Measurements from ENCODE around the gene VWA5B2. TPM values are rescaled to one million over a fixed set of nuclear protein-coding genes. Genes with fewer than 3 reads are reported as not detected.
A peak's percentile ranks its signal among the peaks of the same experiment; 100 is the strongest.

VWA5B2 gene
- total and polyA plus RNA-seq, 4 donors: 0.12 to 1.7 (median 0.86) TPM

DNA sequence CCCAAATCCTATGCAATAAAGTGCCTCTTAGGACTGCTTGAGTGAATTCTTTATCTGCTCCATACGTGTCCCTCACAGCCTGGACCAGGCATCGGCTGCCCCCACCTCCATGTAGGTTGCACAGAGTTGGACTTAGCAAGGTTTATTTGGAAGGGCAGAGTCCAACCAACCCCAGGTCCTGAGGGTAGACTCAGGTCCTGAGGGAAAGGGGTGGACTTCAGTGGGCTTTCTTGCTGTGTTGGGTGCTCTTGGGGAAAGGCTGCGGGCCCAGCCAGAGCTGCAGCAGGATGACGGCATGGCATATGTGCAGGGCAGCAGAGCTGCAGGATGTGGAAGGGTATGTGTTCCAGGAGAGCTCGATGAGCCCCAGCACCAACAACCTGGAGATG, 12.9 kb downstream of the VWA5B2 start:
- H3K4me1 ChIP-seq (ENCODE audit: control insufficient read depth in 5 of 5, insufficient read depth in 5 of 5, low read length in 5 of 5): peaks cover 0 to 7% (median 0%) of the 10 kb centered on the region in 5 donors
- TF ChIP-seq, protein P1, sequence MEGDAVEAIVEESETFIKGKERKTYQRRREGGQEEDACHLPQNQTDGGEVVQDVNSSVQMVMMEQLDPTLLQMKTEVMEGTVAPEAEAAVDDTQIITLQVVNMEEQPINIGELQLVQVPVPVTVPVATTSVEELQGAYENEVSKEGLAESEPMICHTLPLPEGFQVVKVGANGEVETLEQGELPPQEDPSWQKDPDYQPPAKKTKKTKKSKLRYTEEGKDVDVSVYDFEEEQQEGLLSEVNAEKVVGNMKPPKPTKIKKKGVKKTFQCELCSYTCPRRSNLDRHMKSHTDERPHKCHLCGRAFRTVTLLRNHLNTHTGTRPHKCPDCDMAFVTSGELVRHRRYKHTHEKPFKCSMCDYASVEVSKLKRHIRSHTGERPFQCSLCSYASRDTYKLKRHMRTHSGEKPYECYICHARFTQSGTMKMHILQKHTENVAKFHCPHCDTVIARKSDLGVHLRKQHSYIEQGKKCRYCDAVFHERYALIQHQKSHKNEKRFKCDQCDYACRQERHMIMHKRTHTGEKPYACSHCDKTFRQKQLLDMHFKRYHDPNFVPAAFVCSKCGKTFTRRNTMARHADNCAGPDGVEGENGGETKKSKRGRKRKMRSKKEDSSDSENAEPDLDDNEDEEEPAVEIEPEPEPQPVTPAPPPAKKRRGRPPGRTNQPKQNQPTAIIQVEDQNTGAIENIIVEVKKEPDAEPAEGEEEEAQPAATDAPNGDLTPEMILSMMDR (IDR thresholded peaks at IDR 0.05; ENCODE audit: control extremely low read depth, extremely low read depth): no peak
- no peak overlapping the region for H3K9ac ChIP-seq (ENCODE audit: insufficient read depth in 1 of 2, low read length in 2 of 2)
- peaks cover 6 to 24% (median 10%) of the 10 kb centered on the region in 4 donors for H3K36me3 ChIP-seq (ENCODE audit: control insufficient read depth in 4 of 4, insufficient read depth in 4 of 4, low read length in 4 of 4)
- no peaks in the 10 kb centered on the region for H3K27me3 ChIP-seq (ENCODE audit: control insufficient read depth in 3 of 3, insufficient read depth in 3 of 3, low read length in 2 of 3)
- no peak overlapping the region for H3K4me3 ChIP-seq
- 89 to 91% methylated on average over 5 of the region's 5 CpGs for WGBS, 2 donors
- no peaks in the 10 kb centered on the region for H3K9me3 ChIP-seq (ENCODE audit: control insufficient read depth in 4 of 4, insufficient read depth in 3 of 4, low read length in 3 of 4)
- DNase-seq (no peak), ATAC-seq (ENCODE audit: insufficient read depth, low FRiP score) (no peak)
- H3K27ac ChIP-seq (ENCODE audit: low read depth in 1 of 2, low read length in 1 of 2): no peak overlapping the region

DNA sequence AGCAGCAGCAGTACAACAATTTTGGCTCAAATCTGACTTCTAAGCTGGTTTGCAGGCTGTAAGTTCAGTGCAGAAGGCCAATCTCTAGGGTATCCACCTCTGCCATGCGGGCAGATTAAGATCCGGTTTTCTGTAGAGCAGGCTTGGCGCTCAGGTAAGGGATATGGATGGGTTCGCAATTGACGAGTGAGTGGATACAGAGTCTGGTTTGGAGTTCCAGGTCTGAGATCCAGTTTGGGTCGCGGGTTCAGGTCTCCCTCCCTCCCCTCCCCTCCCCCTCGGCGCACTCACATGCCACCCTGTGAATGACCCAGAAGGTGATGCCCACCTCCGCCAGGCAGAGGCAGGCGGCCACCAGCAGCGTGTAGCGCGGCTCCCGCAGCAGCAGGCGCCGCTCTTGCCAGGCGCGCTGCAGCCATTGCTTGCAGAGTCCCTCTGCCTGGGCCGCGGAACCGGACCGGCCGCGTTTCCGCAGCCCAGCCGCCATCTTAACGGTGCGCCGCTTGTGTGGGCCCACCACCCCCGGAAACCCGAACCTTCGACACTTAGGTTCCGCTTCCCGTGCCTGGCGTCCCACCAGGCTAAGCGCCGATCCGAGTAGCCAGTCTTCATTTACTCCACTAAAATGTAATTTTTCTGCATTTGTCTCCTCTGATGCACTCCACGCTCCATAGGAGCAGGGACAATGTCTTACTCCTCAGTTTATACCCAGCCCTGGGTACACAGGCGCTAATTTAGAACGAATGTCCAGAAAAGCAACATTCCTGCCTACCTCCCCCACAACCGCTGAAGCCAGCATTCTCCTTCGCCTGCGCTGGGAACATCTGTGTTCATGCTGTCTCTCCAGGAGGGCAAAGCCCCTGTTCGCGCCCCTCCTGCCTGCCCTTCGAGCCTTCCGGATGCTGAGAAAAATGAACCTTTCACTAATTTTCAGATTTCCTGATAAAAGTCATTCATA, 19.3 kb downstream of the VWA5B2 start, which contains the start of gene ALG3:
ALG3 (minus strand) TSS at position 509 of the 958 bp plus-strand sequence; CDS start at position 487, 22 bp downstream.
- TF ChIP-seq, protein P1 (IDR thresholded peaks at IDR 0.05; ENCODE audit: control extremely low read depth, extremely low read depth): no peak
- 0 to 1% methylated on average over 41 to 49 of the region's 49 CpGs for WGBS, 2 donors
- H3K27ac ChIP-seq (ENCODE audit: low read depth in 1 of 2, low read length in 1 of 2): peak within 1 kb of the TSS; percentile 87 to 91

DNA sequence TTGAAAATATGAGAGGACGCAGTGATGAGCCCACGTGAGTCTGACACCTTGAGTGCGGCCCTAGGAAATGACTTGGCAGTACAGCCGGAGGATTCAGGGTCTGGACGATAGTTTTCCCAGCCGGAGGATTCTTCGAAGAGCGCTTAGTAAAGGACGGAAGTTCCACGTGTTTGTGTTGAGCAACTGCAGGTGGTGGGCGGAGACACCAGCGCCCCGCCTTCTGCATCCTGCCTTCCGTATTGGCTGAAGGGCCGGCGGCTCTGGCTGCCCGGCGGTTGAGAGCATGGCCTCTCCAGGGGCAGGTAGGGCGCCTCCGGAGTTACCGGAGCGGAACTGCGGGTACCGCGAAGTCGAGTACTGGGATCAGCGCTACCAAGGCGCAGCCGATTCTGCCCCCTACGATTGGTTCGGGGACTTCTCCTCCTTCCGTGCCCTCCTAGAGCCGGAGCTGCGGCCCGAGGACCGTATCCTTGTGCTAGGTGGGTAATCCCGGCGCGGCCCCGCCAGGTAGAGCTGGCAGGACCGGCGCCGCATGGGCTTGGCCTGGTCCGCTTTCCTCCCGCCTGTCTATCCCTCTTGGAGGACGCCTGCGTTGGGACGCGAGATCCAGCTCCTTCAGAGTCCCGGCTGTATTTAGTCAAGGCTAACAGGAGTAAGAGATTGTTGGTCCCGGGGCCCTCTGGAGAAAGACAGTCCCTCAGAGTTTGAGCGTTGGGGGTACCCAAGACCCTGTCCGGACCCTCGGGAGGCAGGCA, 20.2 kb downstream of the VWA5B2 start, which contains the start of gene EEF1AKMT4:
EEF1AKMT4 (plus strand) TSS at position 261 of the 755 bp plus-strand sequence; CDS start at position 284, 23 bp downstream.
- Histone ChIP-seq H3K9me3 (ENCODE audit: control insufficient read depth in 4 of 4, insufficient read depth in 3 of 4, low read length in 3 of 4) (no peaks in the 10 kb centered on the region), H3K9ac (ENCODE audit: insufficient read depth in 1 of 2, low read length in 2 of 2) (peak within 1 kb of the TSS; percentile 39 to 75), H3K27me3 (ENCODE audit: control insufficient read depth in 3 of 3, insufficient read depth in 3 of 3, low read length in 2 of 3) (no peaks in the 10 kb centered on the region), H3K4me1 (ENCODE audit: control insufficient read depth in 5 of 5, insufficient read depth in 5 of 5, low read length in 5 of 5) (peaks cover 0 to 13% (median 3%) of the 10 kb centered on the region in 5 donors), H3K27ac (ENCODE audit: low read depth in 1 of 2, low read length in 1 of 2) (peak within 1 kb of the TSS; percentile 87 to 91), H3K36me3 (ENCODE audit: control insufficient read depth in 4 of 4, insufficient read depth in 4 of 4, low read length in 4 of 4) (peaks cover 0 to 13% (median 7%) of the 10 kb centered on the region in 4 donors), H3K4me3 (peak within 1 kb of the TSS; percentile 100)
- 0% methylated on average over 54 of the region's 54 CpGs for WGBS, 2 donors
- peak; percentile 95 to 98 (median 96) for DNase-seq
- ATAC-seq (ENCODE audit: insufficient read depth, low FRiP score): peak; percentile 96
- TF ChIP-seq, protein P1 (IDR thresholded peaks at IDR 0.05; ENCODE audit: control extremely low read depth, extremely low read depth): peak; percentile 17

More for the DNA sequence above, 19.3 kb downstream of the VWA5B2 start, which contains the start of gene ALG3:
- Histone ChIP-seq H3K36me3 (ENCODE audit: control insufficient read depth in 4 of 4, insufficient read depth in 4 of 4, low read length in 4 of 4) (peaks cover 0 to 15% (median 9%) of the 10 kb centered on the region in 4 donors), H3K27me3 (ENCODE audit: control insufficient read depth in 3 of 3, insufficient read depth in 3 of 3, low read length in 2 of 3) (no peaks in the 10 kb centered on the region), H3K9ac (ENCODE audit: insufficient read depth in 1 of 2, low read length in 2 of 2) (peak within 1 kb of the TSS; percentile 39 to 75), H3K9me3 (ENCODE audit: control insufficient read depth in 4 of 4, insufficient read depth in 3 of 4, low read length in 3 of 4) (no peaks in the 10 kb centered on the region), H3K4me3 (peak within 1 kb of the TSS; percentile 100), H3K4me1 (ENCODE audit: control insufficient read depth in 5 of 5, insufficient read depth in 5 of 5, low read length in 5 of 5) (peaks cover 0 to 13% (median 3%) of the 10 kb centered on the region in 5 donors)
- DNase-seq (peak; percentile 87 to 93 (median 88)), ATAC-seq (ENCODE audit: insufficient read depth, low FRiP score) (peak; percentile 85)

Data from lung (tissue), 12 donors.